NCI-H1105 (cell line): ENCODE results near the gene EIPR1.

Source experiments
- DNase-seq: peaks from one replicate; lab custom pipeline; 2025; lab: John Stamatoyannopoulos, UW

EIPR1 gene

DNA sequence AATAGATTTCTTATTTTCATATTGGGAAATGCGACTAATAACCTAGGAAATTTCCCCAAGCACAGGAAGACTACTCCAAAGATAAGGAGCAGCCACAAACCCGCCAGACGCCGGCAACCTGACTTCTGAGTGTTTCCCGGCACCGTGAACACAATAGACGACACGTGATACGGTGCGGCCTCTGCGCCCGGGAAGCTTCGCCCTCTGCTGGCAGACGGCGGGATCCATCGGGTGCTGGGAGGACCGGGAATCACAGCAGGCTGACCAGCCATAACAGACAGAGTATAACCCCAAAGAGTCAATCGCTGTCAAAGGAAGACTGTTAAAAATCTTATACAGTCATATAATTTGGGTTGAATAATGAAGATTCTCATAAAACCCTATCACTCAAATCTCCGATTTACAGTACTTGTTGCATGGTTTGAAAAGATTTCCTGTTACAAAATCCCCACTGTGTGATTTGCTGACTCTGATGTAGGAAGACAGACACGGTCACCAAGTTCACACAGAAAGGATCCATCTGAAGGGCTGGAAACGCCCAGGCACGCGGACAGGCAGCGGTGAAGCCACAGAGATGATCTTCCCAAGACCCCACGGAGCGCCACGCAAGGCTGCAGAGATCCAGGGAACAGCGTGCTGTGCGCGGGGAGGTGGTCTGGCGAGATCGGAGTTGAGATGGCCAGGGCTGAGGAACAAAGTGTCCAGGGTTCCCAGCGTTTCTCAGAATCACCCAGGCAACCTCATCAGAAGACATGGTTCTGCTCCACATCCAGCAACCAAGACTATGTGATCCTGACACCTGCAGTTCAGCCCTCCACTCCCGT, 73.8 kb downstream of the EIPR1 start:
- peak; percentile 70 for DNase-seq

DNA sequence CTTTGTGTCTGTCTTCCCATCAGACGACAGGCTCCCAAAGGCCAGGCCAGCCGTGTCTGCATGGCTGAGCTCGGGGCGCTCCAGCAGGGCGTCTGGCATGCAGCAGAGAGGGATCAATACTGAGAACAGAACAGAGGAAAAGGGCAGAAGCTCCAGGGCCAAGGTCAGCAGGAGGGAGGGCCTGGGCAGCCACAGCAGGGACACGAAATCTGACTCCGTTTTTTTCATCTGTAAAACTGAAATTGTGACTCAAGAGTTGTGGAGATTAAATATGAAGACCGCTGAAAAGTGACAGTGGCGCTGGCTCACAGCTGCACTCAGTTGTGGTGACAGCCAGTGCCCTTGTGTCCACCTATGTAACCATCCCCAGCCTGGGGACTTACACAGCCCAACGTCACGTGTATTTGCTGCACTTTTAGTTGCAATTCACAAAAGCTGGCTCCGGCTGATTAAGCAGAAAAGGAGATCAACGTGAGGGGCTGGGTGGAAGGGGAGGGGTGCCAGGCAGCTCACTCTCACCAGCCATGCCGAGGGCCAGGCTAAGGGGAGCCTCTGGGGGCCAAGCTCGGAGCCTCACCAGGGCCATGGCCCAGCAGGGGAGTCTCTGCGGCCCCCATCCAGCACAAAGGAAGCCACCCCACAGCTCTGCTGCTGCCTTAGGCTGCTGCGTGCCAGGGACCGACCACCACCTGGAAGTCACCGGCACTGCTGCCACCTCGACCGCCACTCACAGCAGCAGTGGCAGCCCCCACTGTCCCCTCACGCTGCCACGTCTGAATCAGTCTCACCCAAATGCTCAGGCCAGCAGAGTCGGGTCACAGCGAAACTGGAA, 74.7 kb downstream of the EIPR1 start:
- DNase-seq = no peak

DNA sequence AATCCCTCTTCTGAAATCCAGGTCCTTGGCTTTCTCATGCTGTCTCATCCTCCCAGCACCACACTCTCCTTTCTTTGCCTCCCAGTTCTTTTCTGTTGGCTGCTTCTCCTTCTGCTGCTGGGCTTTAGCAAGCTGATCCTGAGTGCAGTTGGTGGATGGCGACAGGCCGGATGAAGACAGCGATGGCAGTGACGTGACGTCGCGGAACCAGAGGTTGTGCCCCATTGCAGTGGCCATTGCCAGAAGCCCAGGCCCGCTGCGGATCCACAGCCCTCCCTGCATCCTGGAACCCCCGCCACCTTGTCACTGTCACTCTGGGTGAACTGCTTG, 75.2 kb downstream of the EIPR1 start:
- no peak for DNase-seq

DNA sequence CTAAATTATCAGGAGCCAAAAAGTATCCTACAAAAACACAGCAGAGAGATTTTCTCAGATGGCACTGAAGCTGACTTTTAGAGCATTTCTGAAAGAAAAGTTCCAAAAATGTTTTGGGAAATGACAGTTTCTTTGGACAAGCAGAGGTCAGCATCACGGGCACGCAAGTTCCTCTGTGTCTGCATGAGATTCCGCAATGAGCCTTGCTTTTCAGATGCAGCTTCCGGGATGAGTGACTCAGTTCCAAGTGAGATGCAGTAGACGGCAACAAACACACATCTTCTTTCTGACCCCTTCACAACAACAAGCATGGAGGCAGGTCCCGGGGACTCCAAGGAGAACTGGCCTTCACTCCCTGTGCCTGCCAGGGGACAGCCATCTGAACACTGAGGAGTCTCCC, 76.6 kb downstream of the EIPR1 start:
- no peak for DNase-seq

DNA sequence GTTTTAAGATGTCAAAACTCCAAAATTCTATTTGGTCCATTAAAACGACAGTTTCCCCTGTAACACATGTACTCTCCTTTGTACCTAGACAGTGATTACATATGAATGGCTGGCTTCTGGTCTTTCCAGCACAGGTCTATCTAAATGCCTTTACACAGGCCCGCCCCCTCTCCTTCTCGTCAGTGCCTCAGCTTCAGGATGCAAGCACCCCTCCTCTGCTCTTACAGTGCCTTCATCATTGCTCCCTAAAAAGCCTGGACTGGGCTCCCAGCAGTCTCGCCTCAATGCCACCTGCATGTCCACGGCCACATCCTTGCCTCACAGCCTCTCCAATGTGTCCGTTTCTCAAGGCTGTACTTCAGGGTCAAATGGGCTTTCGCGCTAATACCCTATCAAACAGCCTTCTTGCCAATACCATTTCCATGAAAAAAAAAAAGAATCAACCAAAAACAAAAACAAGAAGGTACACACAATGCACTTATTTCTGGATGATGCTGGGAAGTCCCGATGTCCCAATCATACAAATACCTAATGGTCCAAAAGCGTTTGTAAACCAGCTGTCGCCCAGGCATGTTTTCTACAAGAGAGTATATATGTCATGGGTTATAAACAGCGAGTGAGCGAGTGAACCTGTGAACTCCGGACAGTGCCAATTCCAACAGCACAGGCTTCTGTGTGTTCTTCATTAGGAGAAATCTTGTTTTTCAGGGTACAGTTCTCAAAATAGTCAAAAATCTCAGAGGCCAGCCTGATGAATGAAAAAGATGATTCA, 77.2 kb downstream of the EIPR1 start:
- no peak for DNase-seq

DNA sequence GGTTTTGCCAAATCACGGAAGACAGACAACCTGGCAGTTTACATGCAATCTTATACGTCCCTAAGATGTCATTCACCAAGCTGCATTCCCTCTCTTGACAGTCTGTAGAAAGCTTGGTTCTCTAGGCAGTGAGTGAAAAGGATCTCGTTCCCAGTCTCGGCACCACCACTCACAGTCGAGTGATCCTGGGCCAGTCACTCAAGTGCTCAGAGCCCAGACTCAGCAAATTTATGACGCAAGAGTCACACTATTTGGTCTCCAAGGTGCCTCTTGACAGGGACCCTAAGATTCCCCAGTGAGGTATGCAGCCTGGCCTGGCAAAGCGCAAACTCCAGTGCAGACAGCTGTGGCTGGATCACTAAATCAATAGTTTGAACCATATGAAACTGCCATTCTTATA, 77.9 kb downstream of the EIPR1 start:
- DNase-seq = no peak

DNA sequence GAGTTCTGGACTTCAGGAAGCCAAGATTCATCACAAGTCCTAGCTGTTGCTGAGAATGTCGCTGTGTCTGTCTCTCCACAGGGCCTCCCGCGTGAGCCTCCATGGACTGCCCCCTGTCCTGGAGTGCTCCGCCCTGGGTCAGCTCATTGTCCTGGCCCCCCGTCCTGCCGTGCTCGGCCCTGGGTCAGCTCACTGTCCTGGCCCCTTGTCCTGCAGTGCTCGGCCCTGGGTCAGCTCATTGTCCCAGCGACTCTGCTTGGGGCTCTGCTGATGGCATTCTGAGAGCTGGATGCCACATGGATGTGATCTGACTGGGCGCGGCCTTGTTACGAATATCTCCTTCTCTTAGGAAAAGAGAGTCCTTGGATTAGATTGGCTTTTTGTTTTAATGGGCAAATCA, 78.5 kb downstream of the EIPR1 start:
- DNase-seq = no peak

DNA sequence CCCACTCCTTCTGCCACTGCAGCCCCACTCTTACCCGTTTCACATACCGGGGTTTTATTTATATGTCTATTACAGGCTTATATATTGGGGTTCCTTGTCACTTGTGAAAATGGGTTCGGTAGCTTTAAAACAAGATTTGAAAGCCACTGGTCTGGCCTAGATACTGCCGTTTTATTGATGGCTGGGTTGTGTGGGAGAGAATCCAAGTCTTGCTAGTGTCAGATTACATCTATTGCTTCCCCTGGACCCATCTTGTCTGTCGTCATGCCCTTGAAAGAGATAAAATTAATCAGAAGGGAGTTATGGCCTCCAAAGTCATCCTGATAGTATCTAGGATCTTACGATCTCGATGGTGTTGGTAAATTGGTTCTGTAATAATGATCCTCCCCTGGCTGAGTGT, 79.4 kb downstream of the EIPR1 start:
- DNase-seq = no peak

DNA sequence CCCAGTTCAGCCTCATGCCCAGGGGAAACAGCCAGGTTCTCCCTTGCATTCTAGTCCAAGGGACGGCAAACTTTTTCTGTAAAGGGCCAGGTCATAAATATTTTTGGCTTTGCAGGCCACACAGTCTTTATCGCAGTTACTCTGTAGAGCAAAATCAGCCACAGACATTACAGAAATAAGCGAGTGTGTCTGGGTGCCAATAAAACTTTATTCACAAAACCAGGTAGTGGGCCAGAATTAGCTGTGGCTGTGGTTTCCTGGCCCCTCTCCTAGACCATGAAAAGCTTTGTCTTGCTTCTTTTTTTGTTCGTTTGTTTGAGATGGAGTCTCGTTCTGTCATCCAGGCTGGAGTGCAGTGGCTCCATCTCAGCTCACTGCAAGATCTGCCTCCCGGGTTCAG, 80.1 kb downstream of the EIPR1 start:
- DNase-seq = no peak

DNA sequence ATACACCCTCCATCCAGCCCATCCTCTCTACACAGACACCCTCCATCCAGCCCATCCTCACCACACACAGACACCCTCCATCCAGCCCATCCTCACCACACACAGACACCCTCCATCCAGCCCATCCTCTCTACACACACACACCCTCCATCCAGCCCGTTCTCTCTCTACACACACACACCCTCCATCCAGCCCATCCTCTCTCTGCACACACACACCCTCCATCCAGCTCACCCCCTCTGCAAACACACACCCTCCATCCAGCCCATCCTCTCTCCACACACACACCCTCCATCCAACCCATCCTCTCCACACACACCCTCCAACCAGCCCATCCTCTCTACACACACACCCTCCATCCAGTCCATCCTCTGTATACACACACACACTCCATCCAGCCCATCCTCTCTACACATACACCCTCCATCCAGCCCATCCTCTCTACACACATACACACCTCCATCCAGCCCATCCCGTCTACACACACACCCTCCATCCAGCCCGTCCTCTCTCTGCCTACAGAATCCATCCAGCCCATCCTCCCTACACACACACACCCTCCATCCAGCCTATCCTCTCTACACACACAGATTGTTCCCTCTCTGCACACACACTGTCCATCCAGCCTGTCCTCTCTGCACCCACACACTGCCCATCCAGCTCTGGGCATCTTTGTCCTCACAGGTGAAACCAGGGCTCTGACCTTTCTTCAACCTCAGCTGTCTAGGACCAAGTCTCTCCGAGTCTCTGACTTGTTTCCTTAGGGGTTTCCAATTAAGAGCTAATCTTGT, 81.2 kb downstream of the EIPR1 start:
- no peak for DNase-seq

DNA sequence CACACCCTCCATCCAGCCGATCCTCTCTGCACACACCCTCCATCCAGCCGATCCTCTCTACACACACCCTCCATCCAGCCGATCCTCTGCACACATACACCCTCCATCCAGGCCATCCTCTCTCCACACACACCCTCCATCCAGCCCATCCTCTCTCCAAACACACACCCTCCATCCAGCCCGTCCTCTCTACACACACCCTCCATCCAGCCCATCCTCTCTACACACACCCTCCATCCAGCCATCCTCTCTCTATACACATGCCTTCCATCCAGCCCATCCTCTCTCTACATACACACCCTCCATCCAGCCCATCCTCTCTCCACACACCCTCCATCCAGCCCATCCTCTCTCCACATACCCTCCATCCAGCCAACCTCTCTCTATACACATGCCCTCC, 83.1 kb downstream of the EIPR1 start:
- no peak for DNase-seq

DNA sequence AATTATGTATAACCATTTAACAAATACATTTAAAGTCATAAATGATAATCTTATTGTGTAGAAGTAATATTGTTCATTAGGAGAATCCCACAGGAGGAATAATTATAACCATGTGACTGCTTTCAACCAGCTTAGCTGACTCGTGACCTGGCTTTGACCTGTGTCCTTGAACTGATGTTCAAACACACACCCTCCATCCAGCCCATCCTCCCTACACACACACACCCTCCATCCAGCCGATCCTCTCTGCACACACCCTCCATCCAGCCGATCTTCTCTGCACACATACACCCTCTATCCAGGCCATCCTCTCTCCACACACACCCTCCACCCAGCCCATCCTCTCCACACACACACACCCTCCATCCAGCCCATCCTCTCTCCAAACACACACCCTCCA, 83.5 kb downstream of the EIPR1 start:
- DNase-seq = no peak

DNA sequence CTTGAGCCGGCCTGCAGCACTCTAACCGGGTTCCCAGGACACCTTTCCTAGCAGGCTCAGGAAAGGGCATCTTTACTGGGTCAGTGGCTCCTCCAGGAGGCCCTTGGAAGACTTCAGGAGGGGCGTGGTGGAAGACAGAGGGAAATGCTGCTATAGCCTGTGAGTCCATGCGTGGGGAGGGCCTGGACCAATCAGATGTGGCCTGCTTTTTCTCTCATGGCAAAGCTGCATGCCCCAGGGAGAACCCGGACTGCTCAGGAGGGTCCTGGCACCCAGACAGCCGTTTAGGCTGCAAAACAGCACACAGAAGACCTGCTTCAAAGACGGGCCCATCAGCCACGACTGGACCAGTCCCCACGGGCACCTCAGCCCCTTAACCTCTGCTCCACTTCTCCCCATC, 84.4 kb downstream of the EIPR1 start:
- DNase-seq = no peak

DNA sequence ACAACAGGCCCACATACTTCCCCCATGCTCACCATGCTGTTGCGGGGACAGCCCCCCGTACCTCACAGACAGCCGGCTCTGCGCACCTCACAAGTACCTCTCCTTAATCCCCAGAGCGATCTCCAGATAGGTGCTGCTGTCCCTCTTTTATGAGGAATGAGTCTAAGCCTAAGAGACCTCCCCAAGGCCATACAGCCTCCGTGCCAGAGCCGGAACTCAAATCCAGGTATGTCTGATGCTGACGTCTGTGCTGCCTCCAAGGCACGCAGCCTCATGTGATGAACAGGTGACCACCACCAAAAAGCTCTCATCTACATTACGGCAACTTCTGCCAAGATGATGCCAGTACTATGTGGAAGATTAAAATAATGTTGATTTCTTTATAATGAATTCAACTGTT, 85.2 kb downstream of the EIPR1 start:
- DNase-seq = no peak

DNA sequence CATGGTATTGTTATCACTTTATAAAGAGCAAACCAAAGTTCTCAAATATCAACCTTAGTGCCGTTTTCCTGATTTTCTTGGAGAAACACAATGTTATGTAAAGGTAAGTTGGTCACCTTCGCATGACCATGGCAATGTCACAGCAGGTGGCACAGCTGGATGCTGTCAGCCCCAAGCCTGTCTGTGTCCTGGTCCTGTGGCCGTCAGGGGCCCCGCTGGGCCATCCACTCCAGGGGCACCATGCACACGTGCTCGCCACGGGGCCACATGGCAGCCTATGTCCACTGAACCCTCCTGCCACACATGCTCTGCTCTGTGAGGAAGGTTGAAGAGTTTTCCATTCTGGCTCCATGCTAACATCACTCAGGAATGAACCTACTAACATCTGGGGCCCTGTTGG, 85.9 kb downstream of the EIPR1 start:
- no peak for DNase-seq

DNA sequence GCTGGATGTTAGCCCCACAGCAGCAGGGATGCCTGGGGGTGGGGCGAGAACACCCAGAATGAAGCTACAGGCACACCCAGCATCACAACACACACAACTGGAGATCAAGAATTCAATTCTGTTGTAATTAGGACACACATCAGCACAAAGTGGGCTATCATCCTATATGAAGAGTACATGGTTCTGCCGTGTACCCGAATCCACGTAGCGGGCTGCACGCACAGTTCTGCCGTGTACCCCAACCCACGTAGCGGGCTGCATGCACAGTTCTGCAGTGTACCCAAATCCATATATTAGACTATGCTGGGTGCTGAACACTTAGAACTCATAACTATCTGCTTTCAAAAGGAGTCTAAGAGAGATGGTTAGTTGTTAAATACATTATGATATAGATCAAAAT, 86.5 kb downstream of the EIPR1 start:
- no peak for DNase-seq

DNA sequence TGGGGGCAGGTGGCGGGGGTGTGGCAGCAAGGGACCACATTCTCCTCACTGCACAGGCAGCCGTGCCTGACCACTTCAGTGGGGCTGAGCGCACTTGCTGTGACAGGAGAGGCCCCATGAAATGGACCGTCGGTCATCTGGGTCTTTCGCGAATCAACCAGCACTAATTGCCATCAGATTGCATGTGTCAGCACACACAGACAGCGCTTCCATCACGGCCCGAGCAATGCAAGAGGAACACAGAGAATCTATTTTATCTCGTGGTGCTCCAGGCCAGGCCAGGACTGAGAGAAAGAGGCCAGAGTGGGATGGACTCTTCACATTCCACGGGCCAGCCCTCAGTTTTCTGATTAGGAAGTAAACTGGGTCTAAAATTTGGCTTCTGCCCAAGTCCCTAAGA, 87.0 kb downstream of the EIPR1 start:
- no peak for DNase-seq

DNA sequence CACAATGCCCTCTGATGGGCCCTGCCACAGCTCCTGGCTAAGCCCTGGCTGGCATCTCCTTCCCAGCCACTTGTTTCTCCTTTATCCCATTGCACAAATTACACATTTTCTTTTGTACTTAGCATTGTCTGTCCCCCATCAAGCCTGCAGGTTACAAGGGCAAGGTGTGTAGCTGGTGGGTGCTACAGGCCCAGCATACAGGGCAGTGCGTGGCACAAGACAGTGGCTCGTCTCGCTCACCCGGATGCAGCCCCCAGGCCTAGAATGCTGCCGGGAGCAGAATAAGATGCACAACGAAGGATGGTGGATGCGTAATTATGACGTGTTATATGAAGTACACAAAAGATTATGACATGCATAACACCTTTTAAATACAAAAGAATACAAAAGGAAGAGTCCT, 87.6 kb downstream of the EIPR1 start:
- no peak for DNase-seq

DNA sequence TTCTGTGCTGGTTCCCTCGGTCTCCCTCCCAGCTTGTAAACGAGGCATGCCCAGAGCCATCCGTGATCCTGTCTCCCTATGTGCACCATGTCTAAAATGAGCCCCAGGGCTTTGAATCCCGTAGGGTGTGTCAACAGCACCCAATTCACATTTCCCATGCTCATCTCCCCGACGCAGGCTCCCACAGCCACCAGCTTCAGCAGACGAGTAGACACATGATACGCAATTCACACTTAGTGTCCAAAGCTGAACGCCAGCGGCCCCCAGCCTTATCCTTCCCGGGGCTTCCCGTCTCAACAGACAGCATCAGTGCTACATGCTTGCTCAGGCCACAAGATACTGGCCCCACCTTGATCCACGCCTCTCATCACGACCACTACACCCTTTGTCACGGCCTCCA, 88.1 kb downstream of the EIPR1 start:
- DNase-seq = no peak

DNA sequence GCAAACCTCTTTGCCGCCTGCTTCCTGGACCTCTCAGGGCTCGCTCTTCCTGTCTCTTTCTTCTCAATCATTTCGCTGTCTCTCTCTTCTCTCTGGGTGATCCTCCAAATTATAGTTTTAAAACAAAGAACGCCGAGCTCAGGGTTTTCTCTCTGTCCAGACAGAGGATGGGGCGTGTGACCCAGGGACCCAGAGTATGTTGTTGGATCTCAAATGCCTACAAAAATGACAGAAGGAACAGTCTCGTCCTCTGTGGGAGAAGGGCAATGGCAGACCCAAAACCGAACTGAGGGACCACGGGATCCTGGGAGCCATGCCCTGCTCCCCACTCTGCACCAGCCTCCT, 88.5 kb downstream of the EIPR1 start:
- DNase-seq = no peak

DNA sequence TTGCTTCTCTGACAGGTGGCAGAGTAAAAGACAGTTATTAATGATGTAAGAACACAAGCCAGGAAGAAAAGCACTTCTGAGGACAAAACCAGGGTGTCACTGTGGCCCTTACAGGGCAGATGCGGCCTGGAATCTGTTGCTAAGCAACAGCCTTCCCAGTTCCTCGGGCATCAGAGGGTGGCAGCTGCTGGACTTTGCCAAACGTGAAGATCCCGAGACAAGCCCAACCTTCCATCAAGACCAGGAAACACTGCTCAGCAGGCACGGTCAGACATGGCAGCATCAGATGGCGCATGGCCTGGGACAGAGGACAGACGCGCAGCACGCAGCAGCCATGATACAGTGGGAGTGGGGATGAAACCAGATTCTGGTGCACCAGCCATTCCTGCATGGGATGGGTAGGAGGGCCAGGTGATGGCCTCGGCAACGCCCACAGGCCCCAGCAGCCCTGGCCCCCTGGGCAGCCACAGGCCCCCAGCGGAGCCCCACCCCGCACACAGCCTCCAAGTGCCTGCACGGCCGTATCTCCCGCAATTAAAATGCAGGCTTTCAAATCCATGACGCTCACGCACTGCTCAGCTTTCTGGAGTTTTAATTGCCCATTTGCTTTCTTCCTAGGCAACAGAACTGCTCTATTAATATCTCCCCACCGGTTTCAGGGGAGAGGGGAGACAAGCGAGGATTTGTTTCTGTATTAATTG, 89.0 kb downstream of the EIPR1 start:
- DNase-seq = no peak

DNA sequence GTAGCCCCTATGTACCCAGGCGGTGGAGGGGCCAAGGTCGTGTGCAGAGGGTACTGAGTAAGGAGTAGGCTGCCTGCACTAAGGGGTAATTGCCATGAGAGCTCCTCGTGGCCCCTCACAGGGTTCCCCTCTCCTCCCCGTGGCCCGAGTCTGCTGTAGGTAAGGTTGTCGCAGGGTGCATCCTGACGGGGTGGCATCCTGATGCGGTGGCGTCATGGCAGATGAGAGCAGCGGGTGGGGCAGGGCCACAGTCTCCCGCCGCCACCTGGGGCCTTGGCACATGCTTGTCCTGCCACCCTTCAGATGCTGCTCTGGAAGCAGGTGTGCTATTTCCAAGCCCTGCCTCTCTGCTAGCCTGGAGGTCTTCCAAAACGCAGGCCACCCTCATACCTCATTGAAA, 89.7 kb downstream of the EIPR1 start:
- DNase-seq = no peak
